Neutrophil (primary cell): ENCODE results near the gene CCDC110.
A peak's percentile ranks its signal among the peaks of the same experiment; 100 is the strongest.

Experiments
- H3K27ac ChIP-seq: fragments of 200-600 bp; sonication (generic); 2 replicates; pipeline ENCODE4 v1.5.1; 2016; ENCODE audit warnings: mild to moderate bottlenecking, moderate library complexity
- H3K27me3 ChIP-seq: fragments of 200-600 bp; sonication (generic); 2 replicates; pipeline ENCODE4 v1.6.0; 2016; ENCODE audit warnings: mild to moderate bottlenecking
- H3K36me3 ChIP-seq: fragments of 200-600 bp; sonication (generic); 2 replicates; pipeline ENCODE4 v1.5.1; 2017
- H3K4me1 ChIP-seq, 2 experiments: fragments of 200-600 bp in 1 of 2; sonication (generic) in 1 of 2; 1 replicate in 1 of 2; 2 replicates in 1 of 2; pipeline versions ENCODE4 v1.5.1 to v1.6.1; 2013 to 2016; ENCODE audit warnings: low read depth in 1 of 2, low read length in 1 of 2, mild to moderate bottlenecking in 1 of 2, moderate library complexity in 1 of 2; ENCODE audit not compliant: control insufficient read depth in 1 of 2, insufficient read depth in 1 of 2
- H3K4me3 ChIP-seq, 2 experiments: fragments of 200-600 bp in 1 of 2; sonication (generic) in 1 of 2; 1 replicate in 1 of 2; 2 replicates in 1 of 2; pipeline ENCODE4 v1.5.1; 2013 to 2016; ENCODE audit warnings: low read depth in 1 of 2, low read length in 1 of 2, mild to moderate bottlenecking in 1 of 2, moderate library complexity in 1 of 2
- H3K9me3 ChIP-seq: fragments of 200-600 bp; sonication (generic); 2 replicates; pipeline ENCODE4 v1.5.1; 2016
- CTCF ChIP-seq: fragments of 200-600 bp; sonication (generic); IDR thresholded peaks from 2 replicates; pipeline ENCODE4 v1.5.1; 2016; ENCODE audit warnings: antibody characterized with exemption

The CCDC110 gene

GRCh38 chr4:185472103-185472542 lies 590 bp upstream of the CCDC110 start:
- Histone ChIP-seq H3K36me3 (no peaks in the 10 kb centered on the region), H3K4me3 (peak overlapping the region; percentile 53 to 61), H3K9me3 (no peaks in the 10 kb centered on the region), H3K4me1 (peaks cover 8 to 17% of the 10 kb centered on the region in 2 experiments), H3K27ac (no peak overlapping the region), H3K27me3 (peaks cover 99% of the 10 kb centered on the region)
- TF ChIP-seq CTCF: no peak

- no peak for TF ChIP-seq CTCF
- Histone ChIP-seq H3K4me1 (peaks cover 8 to 17% of the 10 kb centered on the region in 2 experiments), H3K27ac (peak overlapping the region; percentile 33), H3K27me3 (peaks cover 97% of the 10 kb centered on the region), H3K36me3 (no peaks in the 10 kb centered on the region), H3K4me3 (no peak overlapping the region), H3K9me3 (no peaks in the 10 kb centered on the region)
Measured at GRCh38 chr4:185470501-185471195, 885 bp downstream of the CCDC110 start.

- Histone ChIP-seq H3K36me3 (no peaks in the 10 kb centered on the region), H3K4me3 (no peak overlapping the region), H3K27me3 (peaks cover 92% of the 10 kb centered on the region), H3K4me1 (peaks cover 8 to 17% of the 10 kb centered on the region in 2 experiments), H3K27ac (no peak overlapping the region), H3K9me3 (no peaks in the 10 kb centered on the region)
- no peak for TF ChIP-seq CTCF
Measured at GRCh38 chr4:185469580-185470154, 1.9 kb downstream of the CCDC110 start.

GRCh38 chr4:185468999-185469398 lies 2.5 kb downstream of the CCDC110 start:
- H3K4me3 ChIP-seq: no peak overlapping the region
- no peak for TF ChIP-seq CTCF
- peaks cover 8 to 17% of the 10 kb centered on the region in 2 experiments for H3K4me1 ChIP-seq
- no peaks in the 10 kb centered on the region for H3K9me3 ChIP-seq
- H3K36me3 ChIP-seq: no peaks in the 10 kb centered on the region
- no peak overlapping the region for H3K27ac ChIP-seq
- H3K27me3 ChIP-seq: peaks cover 92% of the 10 kb centered on the region

- Histone ChIP-seq H3K4me1 (peaks cover 8 to 17% of the 10 kb centered on the region in 2 experiments), H3K27ac (no peak overlapping the region), H3K9me3 (no peaks in the 10 kb centered on the region), H3K27me3 (peaks cover 92% of the 10 kb centered on the region), H3K36me3 (no peaks in the 10 kb centered on the region), H3K4me3 (no peak overlapping the region)
- TF ChIP-seq CTCF: no peak
Measured at GRCh38 chr4:185467991-185468390, 3.5 kb downstream of the CCDC110 start.
